HG02852 (cell line): Measurements from ENCODE around the gene MBD3L5.
"Not testable (repeated sequence)": the region's sequence is repeated elsewhere in the genome, so short reads cannot be mapped to it uniquely, and the experiment has no call there.

Experiments
- ATAC-seq: cut with Tn5 transposase; IDR thresholded peaks from one replicate; pipeline ENCODE4 v1.9.1; 2021; ENCODE audit warnings: mild to moderate bottlenecking, moderate library complexity; ENCODE audit not compliant: unreplicated experiment

MBD3L5 gene

GRCh38 chr19:7051421-7051820, 21.0 kb downstream of the MBD3L5 start:
- not testable (repeated sequence) for ATAC-seq

GRCh38 chr19:7052896-7053295, 22.5 kb downstream of the MBD3L5 start:
- not testable (repeated sequence) for ATAC-seq

GRCh38 chr19:7054635-7055368, 24.4 kb downstream of the MBD3L5 start:
- ATAC-seq = not testable (repeated sequence)

GRCh38 chr19:7055679-7056078, 25.3 kb downstream of the MBD3L5 start:
- not testable (repeated sequence) for ATAC-seq

GRCh38 chr19:7056371-7056770, 26.0 kb downstream of the MBD3L5 start:
- not testable (repeated sequence) for ATAC-seq

- not testable (repeated sequence) for ATAC-seq
Observed at GRCh38 chr19:7058576-7058975, 28.2 kb downstream of the MBD3L5 start, which contains the start of gene MBD3L3. MBD3L3 (minus strand) TSS chr19:7058676; CDS start chr19:7058605, 71 bp downstream.

GRCh38 chr19:7059977-7060376, 29.6 kb downstream of the MBD3L5 start:
- not testable (repeated sequence) for ATAC-seq

- no peak for ATAC-seq
Observed at GRCh38 chr19:7063339-7063738, 33.0 kb downstream of the MBD3L5 start.

GRCh38 chr19:7063764-7064418, 33.5 kb downstream of the MBD3L5 start:
- ATAC-seq = no peak

- not testable (repeated sequence) for ATAC-seq
Observed at GRCh38 chr19:7067122-7067521, 36.7 kb downstream of the MBD3L5 start.

GRCh38 chr19:7067716-7068115, 37.3 kb downstream of the MBD3L5 start:
- no peak for ATAC-seq

- no peak for ATAC-seq
Observed at GRCh38 chr19:7068599-7068998, 38.2 kb downstream of the MBD3L5 start.

- ATAC-seq = peak; percentile 91
Observed at GRCh38 chr19:7069042-7069903, 38.9 kb downstream of the MBD3L5 start, which contains the start of gene ZNF557. ZNF557 (plus strand) TSS chr19:7069703; CDS start chr19:7075075, 5,372 bp downstream.

- ATAC-seq = no peak
Observed at GRCh38 chr19:7069904-7070226, 39.5 kb downstream of the MBD3L5 start.

- ATAC-seq = no peak
Observed at GRCh38 chr19:7072541-7072940, 42.2 kb downstream of the MBD3L5 start.

- no peak for ATAC-seq
Observed at GRCh38 chr19:7074705-7075282, 44.4 kb downstream of the MBD3L5 start.

GRCh38 chr19:7076151-7076550, 45.8 kb downstream of the MBD3L5 start:
- no peak for ATAC-seq

GRCh38 chr19:7078008-7078407, 47.6 kb downstream of the MBD3L5 start:
- no peak for ATAC-seq
